ENCODE data around the gene PHC1. TPM values are rescaled to one million over a fixed set of nuclear protein-coding genes. Genes with fewer than 3 reads are reported as not detected.

Gene PHC1
- total and polyA plus RNA-seq, 8 donors = 4.3 to 176 (median 18.5) TPM

- intact Hi-C loops (cut with DNase I; ENCODE audit: low total_unique reads) = no loop called here
- Histone ChIP-seq H3K4me3 (no peak overlapping the region), H3K36me3 (no peaks in the 10 kb centered on the region), H3K9me3 (no peaks in the 10 kb centered on the region), H3K27me3 (no peaks in the 10 kb centered on the region), H3K4me1 (no peaks in the 10 kb centered on the region), H3K27ac (no peak overlapping the region)
- TF ChIP-seq CTCF (IDR thresholded peaks at IDR 0.05) = no peak
- TF ChIP-seq POLR2A (IDR thresholded peaks at IDR 0.05) = no peak
- no peak for TF ChIP-seq EP300 (IDR thresholded peaks at IDR 0.05)
- no peak for TF ChIP-seq POLR2AphosphoS5 (IDR thresholded peaks at IDR 0.05)
- DNase-seq = no peak
Observed at GRCh38 chr12:8904665-8905064, 9.6 kb upstream of the PHC1 start.

DNA sequence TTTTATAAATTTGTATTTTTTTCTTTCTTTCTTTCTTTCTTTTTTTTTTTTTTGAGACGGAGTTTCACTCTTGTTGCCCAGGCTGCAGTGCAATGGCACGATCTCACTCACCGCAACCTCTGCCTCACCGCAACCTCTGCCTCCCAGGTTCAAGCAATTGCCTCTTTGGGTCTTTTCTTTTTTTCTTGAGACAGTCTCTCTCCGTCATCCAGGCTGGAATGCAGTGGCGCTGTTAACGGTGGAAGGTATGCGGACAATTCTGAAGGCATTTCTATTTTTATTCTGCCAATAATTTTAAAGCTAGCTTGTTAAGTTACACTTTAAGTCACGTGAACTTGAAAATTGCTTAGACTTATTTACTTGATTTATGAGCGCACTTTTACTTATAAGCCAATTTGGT, 8.8 kb upstream of the PHC1 start:
- Histone ChIP-seq H3K36me3 (no peaks in the 10 kb centered on the region), H3K4me1 (no peaks in the 10 kb centered on the region), H3K4me3 (no peak overlapping the region), H3K27me3 (no peaks in the 10 kb centered on the region), H3K9me3 (no peaks in the 10 kb centered on the region), H3K27ac (no peak overlapping the region)
- intact Hi-C loops (cut with DNase I; ENCODE audit: low total_unique reads) = no loop called here
- TF ChIP-seq POLR2AphosphoS5 (IDR thresholded peaks at IDR 0.05) (no peak), POLR2A (IDR thresholded peaks at IDR 0.05) (no peak), EP300 (IDR thresholded peaks at IDR 0.05) (no peak), CTCF (IDR thresholded peaks at IDR 0.05) (no peak)
- WGBS, 5 donors = 72 to 86% (median 76%) methylated on average over 7 to 10 of the region's 10 CpGs
- peak in 1 of 2 donors; percentile 12 for DNase-seq

DNA sequence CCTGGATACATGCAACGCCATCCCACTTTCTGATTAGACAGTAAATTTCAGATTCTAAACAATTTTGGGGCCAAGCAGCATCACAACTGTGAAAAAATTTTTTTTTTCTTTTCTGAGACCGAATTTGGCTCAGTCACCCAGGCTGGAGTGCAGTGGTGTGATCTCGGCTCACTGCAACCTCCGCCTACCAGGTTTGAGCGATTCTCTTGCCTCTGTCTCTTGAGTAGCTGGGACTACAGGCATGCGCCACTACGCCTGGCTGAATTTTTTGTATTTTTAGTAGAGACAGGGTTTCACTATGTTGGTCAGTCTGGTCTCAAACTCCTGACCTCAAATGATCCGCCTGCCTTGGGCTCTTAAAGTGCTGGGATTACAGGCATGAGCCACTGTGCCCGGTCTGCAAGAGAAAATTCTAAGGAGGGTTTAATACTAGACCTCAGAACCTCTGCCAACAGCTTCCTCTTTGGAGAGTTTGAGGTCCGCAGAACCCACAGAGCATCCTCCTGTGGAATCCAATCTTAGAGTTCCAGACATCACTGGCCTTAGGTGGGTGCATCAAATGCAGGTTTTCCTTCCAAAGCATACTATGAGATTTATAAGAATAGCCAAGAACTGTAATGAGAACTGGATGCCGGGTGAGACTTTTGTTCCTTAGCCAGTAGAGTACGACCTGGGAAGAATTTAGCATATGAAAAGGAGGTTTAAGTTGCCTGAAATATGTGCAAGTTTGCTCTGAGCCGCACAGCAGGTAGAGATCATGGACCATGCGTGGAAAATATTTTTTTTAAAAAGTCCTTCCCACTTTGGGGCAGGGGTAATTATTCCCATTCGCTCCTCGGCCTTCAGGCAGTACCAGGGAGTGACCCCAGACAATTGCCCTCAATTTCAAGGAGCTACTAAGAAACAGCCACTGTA, 7.8 kb upstream of the PHC1 start:
- Histone ChIP-seq H3K4me3 (no peak overlapping the region), H3K27me3 (no peaks in the 10 kb centered on the region), H3K4me1 (no peaks in the 10 kb centered on the region), H3K36me3 (no peaks in the 10 kb centered on the region), H3K9me3 (no peaks in the 10 kb centered on the region), H3K27ac (no peak overlapping the region)
- DNase-seq = no peak
- WGBS, 5 donors = 78 to 87% (median 86%) methylated on average over 16 of the region's 16 CpGs
- intact Hi-C loops (cut with DNase I; ENCODE audit: low total_unique reads) = no loop called here
- no peak for TF ChIP-seq CTCF (IDR thresholded peaks at IDR 0.05)
- no peak for TF ChIP-seq EP300 (IDR thresholded peaks at IDR 0.05)
- TF ChIP-seq POLR2A (IDR thresholded peaks at IDR 0.05) = no peak
- TF ChIP-seq POLR2AphosphoS5 (IDR thresholded peaks at IDR 0.05) = no peak

GRCh38 chr12:8907513-8907912, 6.8 kb upstream of the PHC1 start:
- H3K4me3 ChIP-seq = no peak overlapping the region
- TF ChIP-seq POLR2A (IDR thresholded peaks at IDR 0.05) (no peak), EP300 (IDR thresholded peaks at IDR 0.05) (no peak), POLR2AphosphoS5 (IDR thresholded peaks at IDR 0.05) (no peak), CTCF (IDR thresholded peaks at IDR 0.05) (no peak)
- no peaks in the 10 kb centered on the region for H3K36me3 ChIP-seq
- no peaks in the 10 kb centered on the region for H3K9me3 ChIP-seq
- no peaks in the 10 kb centered on the region for H3K27me3 ChIP-seq
- peaks cover 0 to 1% (median under 1%) of the 10 kb centered on the region in 4 donors for H3K4me1 ChIP-seq
- H3K27ac ChIP-seq = no peak overlapping the region
- DNase-seq = no peak
- 74 to 82% (median 78%) methylated on average over 3 of the region's 3 CpGs for WGBS, 5 donors
- intact Hi-C loops (cut with DNase I; ENCODE audit: low total_unique reads) = no loop called here
